Motor neuron (in vitro differentiated cells): ENCODE data around the gene CDX1. TPM values are rescaled to one million over a fixed set of nuclear protein-coding genes. Genes with fewer than 3 reads are reported as not detected.

Source experiments
- ATAC-seq, 8 experiments: fragments of 200-7000 bp; cut with Tn5 transposase; replicated peaks in 6 of 8; 2 replicates each; pipeline ENCODE4 v1.8.0; 2021; ENCODE audit warnings: mild to moderate bottlenecking in 8 of 8, moderate library complexity in 8 of 8
- H3K27ac ChIP-seq, 2 donors: fragments of 250-450 bp; sonication (Bioruptor Pico); 2 replicates each; pipeline ENCODE4 v1.9.0; 2021; ENCODE audit warnings: antibody characterized with exemption in 2 of 2, mild to moderate bottlenecking in 2 of 2, moderate library complexity in 1 of 2
- H3K4me1 ChIP-seq, 2 donors: fragments of 250-450 bp; sonication (Bioruptor Pico); replicated peaks in 1 of 2; 2 replicates each; pipeline ENCODE4 v1.6.1; 2021; ENCODE audit warnings: antibody characterized with exemption in 2 of 2, mild to moderate bottlenecking in 2 of 2, moderate library complexity in 1 of 2
- H3K4me3 ChIP-seq, 5 donors: fragments of 250-450 bp; sonication (Bioruptor Pico); 2 replicates each; pipeline ENCODE4 v1.9.0; 2021; ENCODE audit warnings: antibody characterized with exemption in 5 of 5, mild to moderate bottlenecking in 5 of 5, moderate library complexity in 4 of 5
- WGBS, 10 experiments: fragments of 450-650 bp; shearing (Covaris generic); methylation state at CpG; one replicate each; pipeline ENCODE4 v1.0.0; 2022; 5-methylcytosine and 5-hydroxymethylcytosine counted together
- in situ Hi-C, 9 experiments: fragments of 400-800 bp; cut with MboI; loops; one replicate each; pipeline ENCODE4 v1.15.0; 2021; ENCODE audit warnings: low sequenced_read_pairs in 9 of 9, low pct_unique_long_range_greater_than_20kb in 2 of 9; ENCODE audit not compliant: unreplicated experiment in 9 of 9
- total RNA-seq, 8 experiments: library from RNA; unstranded; fragments of 300-600 nt; gene quantifications; 2 replicates each; pipeline versions ENCODE4 v1.2.3 to v1.2.4, GENCODE V29; 2022

CDX1 gene
- total RNA-seq, 8 experiments from 2014 or later: 0.05 to 0.84 (median 0.36) TPM; not detected in 2

GRCh38 chr5:150134198-150134588 is 32.4 kb upstream of the CDX1 start:
- WGBS, 10 experiments: 23 to 100% (median 81%) methylated on average over 2 to 4 of the region's 7 CpGs
- no peak overlapping the region for H3K4me3 ChIP-seq
- in situ Hi-C loops: no loop called here
- H3K27ac ChIP-seq: no peak overlapping the region
- ATAC-seq: no peak
- peaks cover 40 to 47% of the 10 kb centered on the region in 2 donors for H3K4me1 ChIP-seq

GRCh38 chr5:150135557-150136304 is 30.8 kb upstream of the CDX1 start:
- H3K27ac ChIP-seq: no peak overlapping the region
- in situ Hi-C loops: no loop called here
- 70 to 100% (median 100%) methylated on average over 1 to 2 of the region's 21 CpGs; no CpG with 5 or more reads in 5 of the 10 experiments for WGBS, 10 experiments
- H3K4me1 ChIP-seq: peaks cover 46 to 50% of the 10 kb centered on the region in 2 donors
- ATAC-seq: no peak
- no peak overlapping the region for H3K4me3 ChIP-seq

GRCh38 chr5:150136305-150137167 is 30.0 kb upstream of the CDX1 start:
- H3K27ac ChIP-seq: no peak overlapping the region
- in situ Hi-C loops: no loop called here
- peaks cover 54 to 58% of the 10 kb centered on the region in 2 donors for H3K4me1 ChIP-seq
- WGBS, 10 experiments: 52 to 100% (median 80%) methylated on average over 2 to 7 of the region's 16 CpGs; no CpG with 5 or more reads in 7 of the 10 experiments
- peak in 2 of 8 experiments; percentile 10 to 26 for ATAC-seq
- no peak overlapping the region for H3K4me3 ChIP-seq

GRCh38 chr5:150137168-150137957 is 29.2 kb upstream of the CDX1 start:
- peaks cover 60 to 62% of the 10 kb centered on the region in 2 donors for H3K4me1 ChIP-seq
- H3K27ac ChIP-seq: no peak overlapping the region
- no peak overlapping the region for H3K4me3 ChIP-seq
- ATAC-seq: peak in 1 of 8 experiments; percentile 3
- in situ Hi-C loops: no loop called here
- WGBS, 10 experiments: 62 to 100% (median 86%) methylated on average over 2 to 9 of the region's 12 CpGs; no CpG with 5 or more reads in 5 of the 10 experiments

- WGBS, 10 experiments: 32 to 80% (median 80%) methylated on average over 1 to 3 of the region's 5 CpGs; no CpG with 5 or more reads in 7 of the 10 experiments
- Histone ChIP-seq H3K27ac (no peak overlapping the region), H3K4me1 (peaks cover 62 to 63% of the 10 kb centered on the region in 2 donors), H3K4me3 (no peak overlapping the region)
- in situ Hi-C loops: no loop called here
- ATAC-seq: no peak
These were observed 28.6 kb upstream of the CDX1 start for GRCh38 chr5:150137997-150138396.

- H3K27ac ChIP-seq: no peak overlapping the region
- in situ Hi-C loops: no loop called here
- peak; percentile 8 to 80 (median 46) for ATAC-seq
- H3K4me1 ChIP-seq: peaks cover 69 to 70% of the 10 kb centered on the region in 2 donors
- 17 to 43% (median 24%) methylated on average over 1 to 3 of the region's 10 CpGs; no CpG with 5 or more reads in 6 of the 10 experiments for WGBS, 10 experiments
- H3K4me3 ChIP-seq: no peak overlapping the region
These were observed 27.9 kb upstream of the CDX1 start for GRCh38 chr5:150138551-150139265.

GRCh38 chr5:150139334-150139733 is 27.2 kb upstream of the CDX1 start:
- peaks cover 75 to 76% of the 10 kb centered on the region in 2 donors for H3K4me1 ChIP-seq
- no peak overlapping the region for H3K27ac ChIP-seq
- 33 to 95% (median 67%) methylated on average over 1 to 4 of the region's 6 CpGs; no CpG with 5 or more reads in 6 of the 10 experiments for WGBS, 10 experiments
- H3K4me3 ChIP-seq: no peak overlapping the region
- in situ Hi-C loops: no loop called here
- ATAC-seq: no peak

GRCh38 chr5:150140830-150141229 is 25.7 kb upstream of the CDX1 start:
- peak in 2 of 8 experiments; percentile 3 to 67 for ATAC-seq
- H3K4me1 ChIP-seq: peaks cover 66 to 81% of the 10 kb centered on the region in 2 donors
- in situ Hi-C loops: no loop called here
- H3K4me3 ChIP-seq: no peak overlapping the region
- no peak overlapping the region for H3K27ac ChIP-seq
- WGBS, 10 experiments: 8 to 85% (median 43%) methylated on average over 2 to 6 of the region's 11 CpGs; no CpG with 5 or more reads in 5 of the 10 experiments

- H3K4me1 ChIP-seq: peaks cover 59 to 74% of the 10 kb centered on the region in 2 donors
- ATAC-seq: peak in 2 of 8 experiments; percentile 2 to 40
- no peak overlapping the region for H3K27ac ChIP-seq
- H3K4me3 ChIP-seq: no peak overlapping the region
- in situ Hi-C loops: no loop called here
- WGBS, 10 experiments: 0 to 92% (median 65%) methylated on average over 1 to 6 of the region's 9 CpGs; no CpG with 5 or more reads in 2 of the 10 experiments
These were observed 24.9 kb upstream of the CDX1 start for GRCh38 chr5:150141544-150142184.

GRCh38 chr5:150142185-150142958 is 24.2 kb upstream of the CDX1 start:
- in situ Hi-C loops: no loop called here
- WGBS, 10 experiments: 5 to 100% (median 68%) methylated on average over 1 to 5 of the region's 14 CpGs; no CpG with 5 or more reads in 5 of the 10 experiments
- no peak overlapping the region for H3K27ac ChIP-seq
- ATAC-seq: no peak
- H3K4me1 ChIP-seq: peaks cover 61 to 74% of the 10 kb centered on the region in 2 donors
- no peak overlapping the region for H3K4me3 ChIP-seq

GRCh38 chr5:150142959-150143349 is 23.6 kb upstream of the CDX1 start:
- ATAC-seq: peak in 5 of 8 experiments; percentile 24 to 67 (median 35)
- Histone ChIP-seq H3K27ac (no peak overlapping the region), H3K4me1 (peaks cover 56 to 71% of the 10 kb centered on the region in 2 donors), H3K4me3 (no peak overlapping the region)
- in situ Hi-C loops: no loop called here
- WGBS, 10 experiments: 0 to 60% (median 5%) methylated on average over 1 to 4 of the region's 4 CpGs; no CpG with 5 or more reads in 7 of the 10 experiments
